HG02678 (cell line): ENCODE results near the gene TUT4.

Experiments used
- ATAC-seq: cut with Tn5 transposase; IDR thresholded peaks from one replicate; pipeline ENCODE4 v1.9.1; 2021; ENCODE audit warnings: mild to moderate bottlenecking, moderate library complexity; ENCODE audit not compliant: unreplicated experiment

Gene TUT4

DNA sequence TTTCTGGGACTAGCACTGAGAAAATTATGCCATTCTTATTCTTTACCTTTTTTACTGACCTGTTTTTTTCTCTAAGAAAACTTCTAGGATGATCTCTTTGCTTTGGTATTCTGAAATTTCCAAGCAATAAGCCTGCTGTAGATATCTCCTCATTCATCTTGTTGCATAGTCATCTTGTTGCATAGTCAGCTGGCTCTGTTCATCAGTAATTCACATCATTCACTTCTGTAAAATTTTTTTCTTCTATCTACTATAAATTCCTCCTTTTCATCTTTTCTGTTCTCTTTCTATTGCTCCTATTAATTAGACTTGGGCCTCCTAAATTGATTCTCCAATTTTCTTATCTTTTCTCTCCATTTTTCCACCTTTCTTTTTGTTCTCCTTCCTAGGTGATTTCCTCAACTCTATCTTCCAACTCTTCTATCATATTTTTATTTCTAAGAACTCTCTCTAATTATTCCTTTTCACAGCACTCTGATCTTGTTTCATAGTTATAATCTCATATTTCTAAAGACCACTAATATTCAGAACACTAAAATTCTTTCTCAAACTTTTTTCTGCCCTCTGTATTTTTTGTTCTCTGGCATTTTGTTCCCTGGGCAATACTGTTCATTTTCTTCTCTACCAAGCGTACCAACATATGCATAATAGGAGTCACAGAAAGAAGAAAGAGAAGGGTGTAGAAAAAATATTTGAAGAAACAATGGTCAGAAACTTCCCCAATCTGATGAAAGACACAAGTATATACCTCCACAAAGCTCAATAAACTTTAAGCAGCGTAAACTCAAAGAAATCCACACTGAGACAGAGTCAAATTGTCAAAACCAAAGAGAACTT lies 17.7 kb downstream of the TUT4 start:
- ATAC-seq, result no peak

DNA sequence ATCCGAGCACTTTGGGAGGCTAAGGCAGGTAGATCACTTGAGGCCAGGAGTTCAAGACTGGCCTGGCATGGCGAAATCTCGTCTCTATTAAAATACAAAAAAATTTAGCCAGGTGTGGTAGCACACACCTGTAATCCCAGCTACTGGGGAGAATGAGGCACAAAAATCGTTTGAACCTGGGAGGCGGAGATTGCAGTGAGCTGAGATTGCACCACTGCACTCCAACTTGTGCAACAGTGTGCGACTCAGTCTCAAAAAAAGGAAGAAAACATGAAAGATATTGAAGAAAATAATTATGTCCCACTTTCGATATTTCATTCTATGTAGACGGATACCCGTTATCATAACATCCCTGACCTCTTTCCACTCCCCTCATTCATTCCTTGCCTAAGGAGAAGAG lies 19.2 kb downstream of the TUT4 start:
- no peak for ATAC-seq

DNA sequence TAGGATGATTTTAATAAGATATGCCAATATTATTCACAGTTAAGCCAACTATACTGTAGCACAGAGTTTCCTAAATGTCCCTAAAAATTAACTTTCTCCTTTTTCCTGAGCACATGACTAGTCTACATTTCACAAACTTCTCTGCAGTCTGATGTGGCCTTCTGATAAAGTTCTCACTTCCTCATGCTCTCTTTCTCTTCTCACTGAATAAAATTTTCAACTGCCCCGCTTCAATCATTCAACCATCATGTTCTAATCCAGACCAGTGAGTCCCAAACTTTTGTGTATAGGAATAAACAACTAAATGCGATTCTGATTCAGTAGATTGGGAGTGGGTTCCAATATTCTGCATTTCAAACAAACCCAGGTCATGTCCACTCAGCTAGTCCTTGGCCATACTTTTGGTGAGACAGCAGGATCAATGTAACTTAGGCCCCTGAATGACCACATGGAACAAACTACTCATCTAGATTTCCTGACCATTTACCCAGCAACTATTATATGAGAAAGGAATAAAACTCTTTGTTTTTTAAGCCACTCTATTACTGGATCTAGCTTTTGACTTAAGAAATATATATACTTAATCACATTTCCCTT lies 20.1 kb downstream of the TUT4 start:
- ATAC-seq, result no peak

DNA sequence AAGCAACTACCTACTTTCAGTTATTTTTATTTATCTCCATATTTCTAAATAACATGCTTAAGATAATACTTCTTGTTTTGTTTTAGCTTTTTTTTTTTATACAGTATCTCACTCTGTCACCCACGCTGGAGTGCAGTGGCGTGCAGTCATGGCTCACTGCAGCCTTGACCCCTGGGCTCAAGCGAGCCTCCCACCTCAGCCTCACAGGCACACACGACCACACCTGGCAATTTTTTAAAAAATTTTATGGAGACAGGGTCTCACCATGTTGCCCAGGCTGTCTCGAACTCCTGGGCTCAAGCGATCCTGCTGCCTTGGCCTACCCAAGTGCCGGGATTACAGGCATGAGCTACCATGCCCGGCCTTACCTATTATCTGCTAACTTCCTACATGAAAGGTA lies 20.6 kb downstream of the TUT4 start:
- no peak for ATAC-seq

DNA sequence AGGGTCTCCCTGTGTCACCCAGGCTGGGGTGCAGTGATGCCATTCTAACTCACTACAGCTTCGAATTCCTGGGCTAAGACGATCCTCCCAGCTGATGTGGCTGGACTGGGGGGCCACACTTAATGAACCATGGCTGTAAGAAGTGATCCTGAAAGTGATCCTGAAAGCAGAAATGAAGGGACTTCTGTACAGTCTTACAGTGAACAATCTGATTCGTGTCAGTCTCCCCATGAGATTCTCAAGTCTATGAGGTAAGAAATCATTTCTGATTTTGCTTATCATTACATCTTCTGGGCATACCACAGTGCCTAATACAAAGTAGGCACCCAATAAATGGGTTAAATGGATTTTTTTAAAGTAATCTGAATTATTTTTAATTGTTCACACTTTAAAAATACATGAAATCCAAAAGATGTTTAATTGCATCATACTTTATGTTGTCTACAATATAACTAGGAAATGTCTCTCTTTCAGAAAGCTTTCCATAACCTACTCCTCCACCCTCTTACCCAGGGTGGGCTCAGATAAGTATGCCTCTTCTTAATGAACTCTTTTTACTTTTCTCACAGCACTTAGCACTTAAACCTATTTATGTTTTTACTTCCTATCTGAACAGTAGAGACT lies 21.5 kb downstream of the TUT4 start:
- no peak for ATAC-seq

DNA sequence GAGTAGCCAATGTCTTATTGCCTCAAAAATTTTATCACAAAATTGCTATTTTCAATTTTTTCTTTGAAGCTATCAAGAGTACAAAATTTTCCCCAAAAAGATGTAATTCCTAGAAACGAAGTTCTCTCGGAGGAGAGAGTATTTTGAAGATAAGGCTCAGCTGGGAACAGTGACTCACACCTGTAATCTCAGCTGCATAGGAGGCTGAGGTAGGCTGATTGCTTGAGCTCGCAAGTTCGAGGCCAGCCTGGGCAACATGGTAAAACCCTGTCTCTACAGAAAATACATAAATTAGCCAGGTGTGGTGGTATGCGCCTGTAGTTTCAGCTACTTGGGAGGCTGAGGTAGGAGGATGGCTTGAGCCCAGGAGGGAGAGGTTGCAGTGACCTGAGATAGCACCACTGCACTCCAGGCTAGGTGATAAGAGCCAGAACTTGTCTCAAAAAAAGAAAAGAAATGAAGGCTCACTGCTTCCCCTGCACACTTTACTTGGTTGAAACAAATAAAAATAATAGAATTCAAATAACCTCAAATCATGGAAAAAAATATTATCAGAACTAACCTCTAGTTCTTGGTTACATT lies 22.2 kb downstream of the TUT4 start:
- no peak for ATAC-seq

DNA sequence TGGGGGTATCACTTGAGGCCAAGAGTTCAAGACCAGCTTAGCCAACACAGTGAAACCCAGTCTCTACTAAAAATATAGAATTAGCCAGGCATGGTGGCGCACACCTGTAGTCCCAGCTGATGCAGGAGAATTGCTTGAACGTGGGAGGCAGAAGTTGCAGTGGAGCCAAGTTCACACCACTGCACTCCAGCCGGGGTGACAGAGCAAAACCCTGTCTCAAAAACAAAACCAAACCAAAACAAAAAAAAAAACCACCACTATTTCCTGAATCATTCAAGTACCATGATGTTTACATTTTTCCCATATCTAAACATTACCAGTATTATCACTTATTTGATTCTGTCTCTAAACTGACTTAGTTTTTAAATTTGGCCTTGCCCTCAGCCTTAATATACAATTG lies 29.5 kb downstream of the TUT4 start:
- ATAC-seq, result no peak

DNA sequence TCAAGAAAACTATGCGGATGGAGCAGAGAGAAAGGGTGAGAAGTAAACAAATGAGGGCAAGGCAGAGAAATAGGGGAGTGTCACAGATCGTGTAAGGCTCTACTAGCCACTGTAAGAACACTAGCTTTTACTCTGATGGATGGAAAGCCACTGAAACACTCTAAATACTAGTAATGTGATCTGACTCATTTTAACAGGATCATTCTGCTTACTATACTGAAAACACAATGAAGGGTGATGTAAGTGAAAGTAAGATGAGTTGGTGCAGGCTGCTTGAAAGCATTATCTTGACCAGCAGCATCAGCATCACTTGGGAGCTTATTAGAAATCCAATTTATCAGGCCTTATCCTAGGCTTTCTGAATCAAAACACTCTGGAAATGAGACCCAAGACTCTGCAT lies 32.7 kb downstream of the TUT4 start:
- ATAC-seq, result no peak

DNA sequence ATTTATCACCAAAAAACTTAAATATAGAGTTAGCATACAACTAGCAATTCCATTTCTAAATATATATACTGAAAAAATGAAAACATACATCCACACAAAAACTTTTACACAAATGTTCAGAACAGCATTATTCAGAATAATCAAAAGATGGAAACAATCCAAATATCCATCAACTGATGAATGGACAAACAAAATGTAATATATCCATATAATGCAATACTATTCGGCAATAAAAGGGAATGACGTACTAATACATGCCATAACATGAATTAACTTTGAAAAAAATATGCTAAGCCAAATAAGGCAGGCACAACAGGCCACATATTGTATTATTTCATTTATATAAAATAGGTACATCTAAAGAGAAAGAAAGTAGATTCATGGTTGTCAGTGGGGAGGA lies 33.9 kb downstream of the TUT4 start:
- no peak for ATAC-seq

DNA sequence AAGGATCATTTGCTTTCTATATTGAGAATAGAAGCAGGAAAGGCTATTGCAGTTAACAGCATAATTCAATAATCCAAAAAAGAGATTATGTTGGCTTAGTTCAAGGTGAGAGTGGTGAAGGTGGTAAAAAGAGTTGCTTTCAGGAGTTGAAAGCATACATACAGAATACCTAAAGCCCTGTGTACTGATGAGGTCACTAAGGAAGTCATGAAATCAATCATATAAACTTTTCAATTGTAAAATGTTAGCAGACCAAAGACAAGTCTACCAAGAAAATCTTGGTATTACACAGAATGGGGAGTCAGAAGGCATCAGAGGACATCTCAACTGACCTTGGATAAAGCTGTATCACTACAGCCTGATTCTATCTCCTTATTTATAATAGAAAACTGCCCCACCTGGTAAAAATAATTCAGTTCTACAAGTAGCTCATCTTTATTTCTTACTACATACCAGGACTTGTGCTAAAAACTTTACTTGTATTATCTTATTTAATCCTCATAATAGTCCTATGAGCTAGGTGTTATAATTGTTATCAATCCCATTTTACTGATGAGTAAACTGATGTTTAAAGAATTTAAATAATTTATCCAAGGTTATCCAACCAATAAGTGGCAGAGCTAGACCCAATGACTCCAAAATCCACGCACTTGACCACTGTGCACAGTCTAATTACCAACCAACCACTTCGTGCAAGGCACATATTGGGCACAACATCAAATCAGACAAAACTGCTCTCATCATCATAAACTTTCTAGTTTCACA lies 40.9 kb downstream of the TUT4 start:
- no peak for ATAC-seq

DNA sequence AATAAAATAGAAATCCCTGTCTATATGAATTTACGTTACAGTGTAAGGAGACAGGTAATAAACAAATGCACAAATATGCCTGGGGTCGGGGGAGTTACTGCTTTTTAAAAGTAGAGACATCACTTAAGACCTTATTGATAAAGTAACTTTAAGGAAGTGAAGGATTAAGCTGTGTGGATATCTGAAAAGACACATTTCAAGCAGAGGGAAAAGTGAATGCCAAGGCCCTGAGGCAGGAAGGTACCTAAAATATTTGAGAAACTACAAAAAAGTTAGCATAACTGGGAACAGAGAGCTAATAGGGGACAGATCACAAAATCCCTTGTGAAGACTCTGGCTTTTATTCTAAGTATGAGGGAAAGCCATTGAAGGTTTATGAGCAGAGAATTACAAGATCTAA lies 41.5 kb downstream of the TUT4 start:
- no peak for ATAC-seq

DNA sequence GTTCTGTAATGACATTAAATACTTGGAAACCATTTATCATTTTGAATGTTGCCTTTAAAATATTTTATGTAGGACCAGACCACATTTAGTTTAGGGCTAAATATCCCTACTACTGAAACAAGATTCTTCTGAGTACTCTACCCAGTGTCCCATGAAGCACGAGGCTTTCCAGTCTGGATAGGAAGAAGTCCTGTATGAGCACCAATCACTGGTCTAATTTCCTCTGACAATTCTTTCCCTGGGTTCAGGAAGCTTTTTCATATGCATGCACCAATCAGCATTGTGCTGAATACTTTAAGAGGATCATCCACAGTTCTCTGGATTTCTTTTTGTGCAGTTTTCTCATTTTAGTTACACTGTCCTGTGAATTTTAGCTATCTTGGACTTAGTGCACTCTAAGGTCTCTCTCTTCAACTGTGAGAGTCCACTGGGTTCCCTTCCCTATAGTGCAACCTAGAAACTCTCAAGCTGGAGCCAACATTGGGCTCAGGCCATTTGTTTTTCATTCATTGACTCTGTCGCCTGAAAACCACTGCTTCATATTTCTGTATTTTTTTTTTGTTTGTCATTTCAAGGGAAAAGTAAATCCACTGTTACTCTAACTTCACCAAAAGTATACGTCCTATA lies 45.9 kb downstream of the TUT4 start:
- no peak for ATAC-seq

DNA sequence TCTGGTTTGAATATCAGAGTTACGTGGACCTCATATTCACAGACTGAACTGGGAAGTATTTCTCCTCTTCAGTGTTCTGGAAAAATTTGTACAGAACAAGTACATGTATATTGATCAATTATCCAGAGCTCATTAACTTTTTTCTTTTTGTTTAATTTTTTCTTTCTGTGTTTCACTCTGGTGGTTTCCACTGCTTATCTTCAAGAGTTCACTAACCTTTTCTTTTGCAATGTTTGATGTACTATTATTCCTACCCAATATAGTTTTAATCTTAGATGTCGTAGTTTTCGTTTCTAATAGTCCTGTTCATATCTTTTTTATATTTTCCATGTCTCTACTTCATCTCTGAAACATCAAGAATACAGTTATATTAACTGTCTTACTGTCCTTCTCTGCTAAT lies 46.5 kb downstream of the TUT4 start:
- ATAC-seq, result no peak

DNA sequence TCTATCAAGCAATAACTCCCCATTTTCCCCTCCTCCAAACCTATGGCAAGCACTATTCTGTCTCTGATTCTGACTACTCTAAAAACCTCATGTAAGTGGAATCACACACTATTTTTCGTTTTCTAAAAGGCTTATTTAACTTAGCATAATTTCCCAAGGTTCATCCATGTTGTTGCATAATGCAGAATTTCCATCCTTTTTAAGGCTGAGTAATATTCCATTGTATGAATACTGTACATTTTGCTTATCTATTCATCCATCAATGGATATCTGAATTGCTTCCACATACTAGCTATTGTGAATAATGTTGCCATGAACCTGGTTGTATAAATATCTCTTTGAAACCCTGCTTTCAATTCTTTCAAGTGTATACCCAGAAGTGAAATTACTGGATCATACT lies 48.2 kb downstream of the TUT4 start:
- no peak for ATAC-seq

DNA sequence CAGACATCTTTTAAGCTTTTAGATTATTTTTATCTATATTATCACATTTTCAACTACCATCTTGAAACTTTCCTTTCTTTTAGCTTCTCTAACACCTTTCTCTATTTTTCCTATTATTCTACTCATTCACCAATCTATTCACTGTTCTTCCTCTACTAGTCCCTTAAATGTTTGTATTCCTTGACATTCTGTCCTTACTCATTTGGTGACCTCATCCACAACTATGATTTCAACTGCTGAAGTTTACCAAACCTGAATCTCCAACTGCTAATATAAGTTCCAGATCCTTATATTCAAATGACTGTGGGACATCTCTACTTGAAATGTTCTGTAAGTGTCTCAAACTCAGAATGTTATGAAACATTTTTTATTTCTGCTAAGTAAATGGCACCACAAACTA lies 49.2 kb downstream of the TUT4 start:
- ATAC-seq, result no peak

DNA sequence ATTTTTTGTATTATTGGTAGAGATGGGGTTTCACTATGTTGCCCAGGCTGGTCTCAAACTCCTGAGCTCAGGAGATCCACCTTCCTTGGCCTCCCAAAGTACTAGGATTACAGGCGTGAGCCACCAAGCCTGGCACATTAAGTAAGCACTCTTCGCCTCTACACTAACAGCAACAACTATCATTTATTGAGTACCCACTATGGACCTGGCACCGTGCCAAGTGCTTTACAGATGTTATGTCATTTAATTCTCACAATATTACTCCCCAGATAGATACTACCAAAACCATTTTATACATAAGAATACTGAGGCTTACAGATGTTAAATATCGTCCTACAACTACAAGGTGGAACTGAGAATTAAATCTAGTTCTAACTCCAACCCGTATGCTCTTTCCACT lies 50.1 kb downstream of the TUT4 start:
- no peak for ATAC-seq

DNA sequence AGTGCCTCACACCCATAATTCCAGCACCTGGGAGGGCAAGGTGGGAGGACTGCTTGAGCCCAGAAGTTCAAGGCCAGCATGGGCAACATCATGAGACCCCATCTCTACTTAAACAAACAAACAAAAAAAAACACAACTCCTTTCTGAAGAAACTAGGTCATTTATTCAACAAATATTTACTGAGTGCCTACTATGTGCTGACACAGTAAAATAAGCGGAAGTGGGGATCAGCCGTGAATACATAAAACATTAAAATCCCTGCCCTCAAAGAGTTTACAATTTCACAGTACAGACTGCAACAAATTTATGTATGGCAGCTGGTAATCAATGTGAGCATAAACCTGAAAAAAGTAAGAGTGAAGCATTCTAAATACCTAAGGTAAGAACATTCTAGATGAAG lies 65.3 kb downstream of the TUT4 start:
- ATAC-seq, result no peak

DNA sequence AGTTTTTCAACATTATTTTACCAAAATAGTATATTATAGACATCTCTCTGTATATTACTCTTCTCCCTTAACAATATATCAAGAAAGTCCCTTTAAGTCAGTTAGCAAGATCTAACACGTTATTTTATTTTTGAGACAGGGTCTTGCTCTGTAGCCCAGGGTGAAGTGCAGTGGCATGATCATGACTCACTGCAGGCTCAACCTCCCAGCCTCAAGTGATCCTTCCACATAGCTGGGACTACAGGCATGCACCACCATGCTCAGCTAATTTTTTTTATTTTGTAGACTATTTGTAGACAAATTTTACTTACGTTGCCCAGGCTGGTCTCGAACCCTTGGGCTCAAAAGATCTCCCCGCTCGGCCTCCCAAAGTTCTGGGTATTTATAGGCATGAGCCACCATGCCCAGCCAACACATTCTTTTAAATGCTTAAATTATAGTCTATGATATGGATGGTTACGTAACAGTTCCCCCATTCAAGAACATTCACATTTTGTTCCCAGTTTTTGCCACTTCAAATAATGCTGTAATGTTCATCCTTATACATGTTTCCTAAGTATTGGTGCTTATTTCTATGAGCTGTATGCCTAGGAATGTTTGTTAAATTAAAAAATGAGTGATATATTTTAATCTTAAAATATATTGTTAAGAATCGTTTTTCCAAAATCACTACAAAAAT lies 70.4 kb downstream of the TUT4 start:
- ATAC-seq, result no peak

DNA sequence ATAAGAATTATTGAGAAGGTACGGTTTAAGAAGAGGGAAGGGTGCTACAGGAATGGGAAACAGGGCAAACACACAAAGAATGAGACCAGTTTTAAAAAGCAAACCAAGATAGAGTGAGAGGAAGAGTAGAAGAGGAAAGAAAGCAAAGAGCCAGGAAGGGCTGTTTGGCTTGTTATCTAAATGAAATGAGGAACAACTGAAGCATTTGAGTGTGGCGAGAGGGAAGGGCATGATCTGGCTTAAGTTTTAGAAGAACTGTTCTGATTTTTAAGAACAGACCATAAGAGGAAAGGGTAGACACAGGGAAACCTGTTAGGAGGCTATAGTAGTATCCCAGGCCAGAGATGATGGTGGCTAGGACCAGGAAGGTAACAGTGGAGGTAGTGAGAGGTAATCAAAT lies 73.8 kb downstream of the TUT4 start:
- ATAC-seq, result no peak

DNA sequence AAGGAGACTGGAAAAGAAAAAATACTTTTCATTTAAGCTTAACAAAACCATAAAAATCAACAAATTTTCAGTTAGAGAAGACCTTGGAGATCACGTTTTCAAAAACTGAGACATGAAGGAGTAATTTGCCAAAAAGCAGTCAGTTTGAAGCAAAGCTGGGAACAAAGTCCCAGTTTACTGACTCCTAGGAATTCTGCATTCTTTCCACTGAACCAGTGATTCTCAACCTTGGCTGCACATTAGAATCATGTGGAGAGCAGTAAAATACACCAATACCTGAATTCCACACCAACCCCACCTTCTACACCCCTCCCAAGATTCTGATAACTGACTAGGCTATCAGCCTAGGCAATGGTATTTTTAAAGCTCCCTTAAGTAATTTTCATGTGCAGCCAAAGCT lies 75.0 kb downstream of the TUT4 start:
- ATAC-seq, result no peak
